Head of caudate nucleus (tissue), 42 donors: ENCODE measurements around the gene LTF.

Experiments
- DNase-seq, 42 donors: peaks; one replicate each; pipeline versions ENCODE4 v3.0.0 to v3.0.0-alpha.2; 2020 to 2021; ENCODE audit warnings: mixed read lengths in 7 of 42
- intact Hi-C: fragments of 100-400 bp; cut with DNase I; formaldehyde crosslinking; loops from one replicate; pipeline ENCODE4 v1.15.0; 2022

The LTF gene

GRCh38 chr3:46492890-46493547 lies 28.3 kb upstream of the LTF start:
- DNase-seq, result no peak
- intact Hi-C loops, result no loop called here

- intact Hi-C loops, result no loop called here
These were observed 26.7 kb upstream of the LTF start for GRCh38 chr3:46491089-46492070.

GRCh38 chr3:46490338-46491084 lies 25.8 kb upstream of the LTF start:
- intact Hi-C loops, result no loop called here
- no peak for DNase-seq

More at GRCh38 chr3:46491089-46492070, 26.7 kb upstream of the LTF start:
- DNase-seq, result no peak

- no peak for DNase-seq
- intact Hi-C loops, result loop anchor here (5.0 kb wide), 1 partner anchor 142 kb away; no protein-coding TSS in a partner anchor
These were observed 25.2 kb upstream of the LTF start for GRCh38 chr3:46489875-46490274.

- intact Hi-C loops, result loop anchor here (5.0 kb wide), 1 partner anchor 143 kb away; no protein-coding TSS in a partner anchor
- no peak for DNase-seq
These were observed 24.7 kb upstream of the LTF start for GRCh38 chr3:46489381-46489780.

GRCh38 chr3:46488735-46489361 lies 24.1 kb upstream of the LTF start:
- intact Hi-C loops, result loop anchor here (5.0 kb wide), 1 partner anchor 143 kb away; no protein-coding TSS in a partner anchor
- peak; percentile 73 to 95 (median 89) for DNase-seq

GRCh38 chr3:46485779-46486175 lies 21.1 kb upstream of the LTF start:
- DNase-seq, result peak in 1 of 42 donors; percentile 9
- intact Hi-C loops, result loop anchor here (5.0 kb wide), 1 partner anchor 147 kb away; no protein-coding TSS in a partner anchor

GRCh38 chr3:46484911-46485778 lies 20.4 kb upstream of the LTF start:
- peak in 2 of 42 donors; percentile 3 to 22 for DNase-seq
- intact Hi-C loops, result loop anchor here (5.0 kb wide), 1 partner anchor 147 kb away; no protein-coding TSS in a partner anchor

GRCh38 chr3:46484388-46484787 lies 19.7 kb upstream of the LTF start:
- no peak for DNase-seq
- intact Hi-C loops, result no loop called here

GRCh38 chr3:46483825-46484224 lies 19.1 kb upstream of the LTF start:
- DNase-seq, result no peak
- intact Hi-C loops, result no loop called here

- peak in 1 of 42 donors; percentile 22 for DNase-seq
- intact Hi-C loops, result no loop called here
These were observed 18.1 kb upstream of the LTF start for GRCh38 chr3:46482632-46483350.

- intact Hi-C loops, result no loop called here
- DNase-seq, result peak in 1 of 42 donors; percentile 7
These were observed 16.9 kb upstream of the LTF start for GRCh38 chr3:46481636-46482035.

GRCh38 chr3:46480491-46481195 lies 15.9 kb upstream of the LTF start:
- peak in 20 of 42 donors; percentile 3 to 72 (median 40) for DNase-seq
- intact Hi-C loops, result no loop called here

- intact Hi-C loops, result no loop called here
- DNase-seq, result peak in 1 of 42 donors; percentile 3
These were observed 15.0 kb upstream of the LTF start for GRCh38 chr3:46479696-46480095.

- intact Hi-C loops, result no loop called here
- no peak for DNase-seq
These were observed 14.3 kb upstream of the LTF start for GRCh38 chr3:46479021-46479420.

GRCh38 chr3:46478341-46478740 lies 13.6 kb upstream of the LTF start:
- intact Hi-C loops, result no loop called here
- DNase-seq, result peak in 1 of 42 donors; percentile 1
